HG02885 (cell line): ENCODE data around the gene HIC2.
"Not testable (repeated sequence)": the region's sequence is repeated elsewhere in the genome, so short reads cannot be mapped to it uniquely, and the experiment has no call there.

Experiments
- ATAC-seq: cut with Tn5 transposase; IDR thresholded peaks from one replicate; pipeline ENCODE4 v1.9.1; 2021; ENCODE audit warnings: mild to moderate bottlenecking; ENCODE audit not compliant: unreplicated experiment, poor library complexity

The HIC2 gene

DNA sequence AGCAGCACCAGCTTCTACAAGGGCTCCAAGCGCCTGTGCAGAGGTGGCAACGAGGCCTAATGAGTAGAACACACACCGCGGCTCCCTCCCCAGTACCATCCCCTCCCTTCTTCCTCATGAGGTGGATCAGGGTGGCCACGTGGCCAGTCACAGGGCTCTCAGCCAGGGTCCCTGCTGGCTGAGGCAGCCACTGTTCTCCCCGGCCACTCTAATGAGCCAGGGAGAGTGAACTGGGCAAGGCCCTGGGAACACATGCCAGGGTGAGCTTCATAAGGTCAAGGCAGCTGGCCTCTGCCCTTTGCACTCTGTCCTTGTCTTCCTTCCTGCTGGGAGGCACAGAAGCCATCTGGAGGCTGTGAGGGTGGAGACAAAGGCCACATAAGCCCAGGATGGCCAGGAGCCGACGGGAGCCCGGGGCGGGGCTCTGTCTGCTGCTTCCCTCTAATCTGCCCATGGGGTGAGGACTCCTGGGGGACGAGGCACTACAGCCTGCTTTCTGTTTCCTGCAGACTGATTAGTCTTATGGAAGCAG is 72.0 kb downstream of the HIC2 start:
- ATAC-seq, result not testable (repeated sequence)

- not testable (repeated sequence) for ATAC-seq
Observed at GRCh38 chr22:21490556-21490955, 73.4 kb downstream of the HIC2 start.

- ATAC-seq, result not testable (repeated sequence)
Observed at GRCh38 chr22:21492271-21492670, 75.1 kb downstream of the HIC2 start.

- not testable (repeated sequence) for ATAC-seq
Observed at GRCh38 chr22:21493789-21494782, 76.9 kb downstream of the HIC2 start.

DNA sequence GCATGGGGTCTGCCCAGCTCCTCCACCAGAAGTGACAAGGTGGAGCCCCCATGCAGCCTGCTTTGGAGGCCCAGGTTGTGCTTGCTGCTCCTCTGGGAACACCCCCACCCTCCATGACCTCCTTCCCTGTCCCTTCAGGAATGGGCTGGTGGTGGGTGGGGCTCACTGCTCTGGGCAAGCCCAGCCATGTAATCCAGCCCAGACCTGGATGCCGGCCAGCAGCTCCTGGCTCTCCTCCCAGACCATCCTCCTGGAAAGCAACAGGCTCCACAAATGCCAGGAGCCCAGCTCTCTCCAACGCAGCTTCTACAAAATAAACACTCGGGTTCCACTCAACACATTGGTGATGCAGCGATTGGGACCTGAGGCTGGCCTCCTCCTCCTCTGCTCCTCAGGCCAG is 80.8 kb downstream of the HIC2 start:
- ATAC-seq, result not testable (repeated sequence)

GRCh38 chr22:21498489-21498888 is 81.3 kb downstream of the HIC2 start:
- ATAC-seq, result not testable (repeated sequence)

GRCh38 chr22:21499623-21500506 is 82.7 kb downstream of the HIC2 start:
- not testable (repeated sequence) for ATAC-seq
